NCI-H2196 (cell line): ENCODE results near the gene NEDD4L.
"Not testable (repeated sequence)": the region's sequence is repeated elsewhere in the genome, so short reads cannot be mapped to it uniquely, and the experiment has no call there.

ENCODE experiments used
- DNase-seq: peaks from one replicate; lab custom pipeline; 2025; ENCODE audit not compliant: unreplicated experiment; lab: John Stamatoyannopoulos, UW

The NEDD4L gene

DNA sequence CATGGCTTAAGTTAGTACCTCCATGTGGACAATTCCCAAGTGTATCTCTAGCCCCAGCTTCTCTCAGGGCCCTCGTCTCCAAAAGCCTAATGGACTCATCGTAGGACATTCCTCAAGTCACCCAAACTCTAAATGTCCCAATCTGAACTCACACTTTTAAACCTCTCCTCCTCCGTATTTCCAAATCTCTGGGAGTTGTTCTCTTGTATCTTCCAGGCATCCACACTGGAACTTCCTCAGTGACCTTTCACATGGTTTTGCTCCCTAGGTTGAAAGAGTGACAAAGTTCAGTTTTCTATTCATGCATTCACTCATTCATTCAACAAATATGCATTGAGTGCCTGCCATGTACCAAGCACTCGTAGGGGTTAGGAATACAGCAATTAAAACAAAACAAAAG is 364.6 kb downstream of the NEDD4L start:
- no peak for DNase-seq

DNA sequence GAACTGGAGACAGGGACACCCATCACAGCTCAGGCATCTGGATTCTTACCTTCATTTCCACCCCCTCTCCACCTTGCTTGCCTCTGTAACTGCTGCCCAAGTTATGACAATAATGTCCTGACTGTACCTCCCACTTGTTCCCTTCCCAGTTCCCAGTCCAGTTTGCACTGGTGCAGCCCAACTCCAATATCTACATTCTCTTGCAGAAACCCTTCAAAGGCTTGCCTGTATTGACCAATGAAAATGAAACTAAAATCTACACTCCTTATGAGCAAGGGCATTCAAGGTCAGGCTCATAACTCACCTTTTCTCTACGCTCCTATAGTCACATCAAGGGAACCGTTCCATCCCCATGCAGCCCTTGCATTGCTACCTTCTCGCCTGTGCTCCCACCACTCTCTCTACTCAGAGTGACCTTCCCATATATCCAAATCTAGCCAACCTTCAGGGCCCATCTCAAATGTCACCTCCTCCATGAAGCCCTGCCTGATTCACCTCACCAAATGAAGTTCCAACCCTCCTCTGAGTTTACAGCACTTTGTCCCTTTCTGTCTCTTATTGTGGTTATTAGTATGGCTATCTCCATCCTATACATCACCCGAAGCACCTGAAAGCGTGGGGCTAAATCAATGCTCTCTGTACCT is 365.9 kb downstream of the NEDD4L start:
- no peak for DNase-seq

DNA sequence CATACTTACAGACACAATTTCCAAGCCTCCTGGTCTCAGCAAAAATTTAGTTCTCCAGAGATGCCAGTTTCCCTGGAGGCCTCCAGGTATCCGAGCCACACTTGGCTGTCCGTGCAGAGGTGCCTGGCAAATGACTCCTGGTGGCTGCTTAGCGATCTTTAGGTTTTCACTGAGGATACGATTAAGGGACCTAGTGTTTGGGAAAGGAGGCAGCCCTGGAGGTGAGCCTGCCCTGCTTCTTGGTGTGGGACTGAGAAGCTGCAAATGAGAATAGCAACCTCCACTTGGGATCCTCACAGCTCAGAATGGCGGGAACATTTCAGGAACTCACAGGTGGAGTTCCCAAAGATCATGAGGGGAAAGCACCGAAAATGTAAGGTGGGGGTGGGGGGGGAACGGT is 367.3 kb downstream of the NEDD4L start:
- no peak for DNase-seq

DNA sequence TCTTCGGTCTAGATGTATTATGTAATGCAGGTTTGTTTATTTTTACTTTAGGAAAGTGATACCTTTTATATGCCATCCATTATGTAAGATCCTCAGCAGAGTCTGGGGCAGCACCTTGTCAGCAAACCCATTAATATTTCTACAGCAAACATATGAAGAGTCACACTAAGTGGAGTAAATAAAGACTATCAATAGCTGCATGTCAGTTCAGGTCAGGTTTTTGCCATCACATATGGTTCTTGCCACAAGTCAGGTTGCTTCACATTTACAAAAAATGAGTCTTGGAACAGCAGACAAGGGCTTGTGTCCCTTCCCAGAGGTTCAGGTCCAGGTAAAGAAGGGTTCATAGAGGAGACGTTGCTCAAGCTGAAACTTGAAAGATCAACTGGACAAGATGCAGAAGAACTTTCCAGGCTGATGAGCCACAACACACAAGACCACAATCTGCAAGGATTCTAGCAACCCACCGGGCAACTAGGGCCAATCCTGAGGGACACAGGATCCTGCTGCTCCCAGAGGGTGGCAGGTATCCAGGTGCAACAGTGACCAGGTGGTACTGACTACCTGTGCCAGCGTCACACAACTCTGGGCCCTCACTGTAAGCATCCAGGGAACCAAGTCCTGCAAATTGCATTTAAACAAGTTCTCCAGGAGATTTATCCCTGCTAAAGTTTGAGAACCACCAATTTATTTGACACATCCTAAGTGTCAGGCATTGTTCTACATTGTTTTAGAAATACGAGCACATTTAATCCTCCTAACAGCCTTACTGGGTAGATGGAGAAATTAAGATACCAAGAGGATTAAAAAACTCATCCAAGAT is 369.0 kb downstream of the NEDD4L start:
- no peak for DNase-seq

DNA sequence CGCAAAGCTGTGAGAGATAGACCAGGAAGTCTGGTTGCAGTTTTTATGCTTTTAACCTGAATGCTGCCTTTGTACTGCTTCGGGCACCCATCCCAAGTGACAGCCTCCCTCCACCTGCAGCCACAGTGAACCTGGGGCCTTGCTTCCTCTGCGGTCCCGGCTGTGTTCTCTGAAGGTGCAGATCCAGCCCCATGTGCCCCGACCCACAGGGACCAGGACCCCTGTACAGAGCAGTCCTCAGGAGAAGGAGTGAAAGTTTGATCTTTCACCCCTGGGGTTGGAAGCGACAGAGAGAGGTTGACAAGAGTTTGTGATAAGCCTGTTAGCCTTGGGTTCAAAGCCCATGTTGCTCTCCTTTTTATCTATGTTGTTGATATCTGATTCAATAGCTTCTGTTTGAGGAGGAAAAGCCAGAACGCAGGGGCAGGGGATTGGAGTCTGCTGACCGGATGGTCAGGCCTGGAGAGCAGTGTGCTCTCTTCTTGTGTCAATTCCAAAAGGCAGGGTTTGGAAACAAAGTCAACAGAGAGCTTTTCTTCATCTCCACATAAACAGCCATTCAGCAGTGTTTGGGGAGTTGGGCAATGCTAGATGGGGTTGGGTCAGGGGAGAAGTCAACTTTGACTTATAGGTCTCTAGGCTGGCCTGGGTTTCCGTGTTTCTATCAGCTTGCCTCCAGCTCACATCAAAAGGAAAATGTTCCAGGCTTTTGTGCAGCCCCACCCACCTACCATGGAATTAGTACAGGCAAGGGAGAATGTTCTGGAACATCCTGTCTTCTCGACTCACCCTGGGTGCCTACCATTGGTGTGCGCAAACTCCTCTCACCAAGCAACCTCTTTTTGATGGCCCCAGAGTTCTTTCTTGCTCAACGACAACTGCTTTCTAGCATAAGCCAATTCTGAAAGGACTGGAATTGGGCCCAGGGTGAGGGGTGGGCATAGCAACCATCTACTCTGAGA is 369.9 kb downstream of the NEDD4L start:
- no peak for DNase-seq

DNA sequence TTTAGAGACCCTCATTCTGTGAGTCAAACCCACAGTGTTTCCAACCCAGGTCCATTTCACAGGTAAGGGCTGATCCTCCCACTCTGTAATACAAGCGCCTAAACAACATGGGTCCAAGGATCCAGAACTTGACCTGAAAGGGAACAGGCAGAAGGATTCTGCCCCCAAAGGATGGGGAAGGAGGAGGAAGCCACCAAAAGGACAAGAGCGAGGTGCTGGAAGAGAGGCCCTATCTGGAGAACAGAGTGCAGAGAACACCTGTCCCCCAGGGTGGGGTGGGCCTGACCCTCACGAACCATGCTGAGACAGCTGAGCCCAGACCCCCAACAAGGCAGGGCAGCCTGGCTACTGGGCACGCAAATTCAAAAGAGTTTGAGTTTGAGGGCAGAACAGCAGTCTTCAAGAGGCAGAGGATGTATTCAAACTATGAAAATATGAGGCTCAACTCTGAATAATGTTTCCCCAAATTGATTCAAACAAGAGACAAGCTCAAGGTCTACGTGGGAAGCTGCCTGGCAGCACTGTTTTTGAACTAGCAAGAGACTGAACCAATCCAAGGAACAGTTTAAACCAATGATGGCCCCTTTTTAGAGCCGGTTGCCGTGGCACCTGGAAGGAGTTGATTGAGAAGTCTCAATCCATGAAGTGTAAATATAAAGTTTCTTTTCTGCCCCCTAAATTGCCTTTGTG is 372.1 kb downstream of the NEDD4L start:
- no peak for DNase-seq

DNA sequence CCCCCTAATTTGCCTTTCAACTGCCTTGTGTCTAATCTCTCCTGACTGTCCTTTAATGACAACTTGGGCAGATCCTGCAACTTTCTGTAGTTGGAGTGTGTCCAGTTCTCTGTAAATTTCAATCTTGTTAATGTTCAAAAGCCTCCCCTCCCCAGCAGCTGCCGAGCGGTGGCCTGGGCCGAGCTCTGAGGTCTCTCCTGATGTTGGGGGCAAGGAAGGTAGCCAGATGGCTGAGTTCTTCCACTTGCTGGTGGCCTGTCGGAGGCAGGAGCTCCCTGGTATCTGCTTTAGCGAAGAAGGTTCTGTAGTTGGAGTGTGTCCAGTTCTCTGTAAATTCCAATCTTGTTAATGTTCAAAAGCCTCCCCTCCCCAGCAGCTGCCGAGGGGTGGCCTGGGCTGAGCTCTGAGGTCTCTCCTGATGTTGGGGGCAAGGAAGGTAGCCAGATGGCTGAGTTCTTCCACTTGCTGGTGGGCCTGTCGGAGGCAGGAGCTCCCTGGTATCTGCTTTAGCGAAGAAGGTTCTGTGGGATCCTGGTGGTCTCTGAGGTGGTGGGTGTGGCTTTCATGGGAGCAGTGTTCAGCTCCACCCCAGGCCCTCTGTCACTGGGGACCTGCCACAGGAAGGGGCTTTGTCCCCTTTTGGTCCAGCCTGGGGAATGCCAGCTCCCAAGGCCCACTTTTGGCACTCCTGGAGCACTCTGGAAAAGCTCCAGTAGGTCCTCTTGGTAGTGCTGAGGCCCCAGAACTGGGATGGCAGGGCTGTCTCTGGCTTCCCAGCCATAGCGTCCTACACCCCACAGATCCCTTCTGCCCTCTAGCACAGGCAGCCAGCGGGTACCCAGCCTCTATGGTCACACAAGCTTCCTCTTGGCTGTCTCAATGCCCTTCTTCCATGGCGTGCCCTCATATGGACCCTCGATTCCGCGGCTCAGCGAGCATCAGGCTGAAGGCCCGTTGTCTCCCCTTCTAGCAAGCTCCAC is 373.0 kb downstream of the NEDD4L start:
- DNase-seq = no peak

DNA sequence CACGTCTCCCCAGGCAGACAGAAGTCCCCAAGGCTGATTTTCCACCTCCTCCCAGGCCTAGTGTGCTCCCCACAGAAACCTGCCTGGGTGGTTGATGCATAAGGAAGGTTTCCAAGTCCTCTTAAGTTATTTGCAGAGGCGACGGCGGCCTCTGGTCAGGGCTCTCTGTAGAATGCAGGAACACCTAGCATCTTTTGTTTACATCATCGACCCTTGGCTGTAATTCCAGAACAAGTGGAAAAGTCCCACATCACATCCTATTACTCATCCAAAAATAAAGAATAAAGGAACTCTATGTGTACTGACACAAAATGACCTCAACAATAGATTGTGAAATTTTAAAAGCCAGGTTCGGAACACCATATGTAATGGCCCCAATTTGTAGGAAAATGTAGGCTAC is 373.7 kb downstream of the NEDD4L start:
- DNase-seq = no peak

DNA sequence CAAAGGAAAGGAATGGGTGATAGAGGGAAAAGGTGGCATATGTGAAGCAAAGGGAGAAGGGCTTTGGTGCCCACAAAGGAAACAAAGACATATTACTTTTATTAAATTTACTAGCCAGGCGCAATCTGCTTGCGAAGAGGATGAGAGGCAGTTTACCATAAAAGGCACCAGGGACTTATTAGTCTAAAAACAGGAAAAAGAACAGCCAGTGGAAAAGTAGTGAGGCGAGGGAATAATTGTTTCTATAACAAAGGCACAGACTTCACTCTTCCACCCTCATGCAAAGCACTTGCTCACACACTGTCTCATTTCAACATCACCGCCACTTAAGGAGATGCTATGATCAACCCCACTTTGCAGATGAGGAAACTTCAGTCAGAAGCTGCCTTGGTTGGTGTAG is 374.3 kb downstream of the NEDD4L start:
- no peak for DNase-seq

DNA sequence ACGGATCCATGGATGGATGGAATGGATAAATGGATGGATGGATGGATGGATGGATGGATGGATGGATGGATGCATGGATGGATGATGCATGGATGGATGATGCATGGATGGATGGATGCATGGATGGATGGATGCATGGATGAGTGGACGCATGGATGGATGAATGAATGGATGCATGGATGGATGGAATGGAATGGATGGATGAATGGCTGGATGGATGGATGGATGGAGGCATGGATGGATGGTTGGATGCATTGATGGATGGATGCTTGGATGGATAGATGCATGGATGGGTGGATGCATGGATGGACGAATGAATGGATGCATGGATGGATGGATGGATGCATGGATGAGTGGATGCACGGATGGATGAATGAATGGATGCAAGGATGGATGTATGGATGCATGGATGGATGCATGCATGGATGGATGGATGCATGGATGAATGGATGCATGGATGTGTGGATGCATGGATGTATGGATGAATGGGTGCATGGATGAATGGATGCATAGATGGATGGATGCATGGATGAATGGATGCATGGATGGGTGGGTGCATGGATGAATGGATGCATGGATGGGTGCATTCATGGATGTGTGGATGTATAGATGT is 375.7 kb downstream of the NEDD4L start:
- DNase-seq = no peak

DNA sequence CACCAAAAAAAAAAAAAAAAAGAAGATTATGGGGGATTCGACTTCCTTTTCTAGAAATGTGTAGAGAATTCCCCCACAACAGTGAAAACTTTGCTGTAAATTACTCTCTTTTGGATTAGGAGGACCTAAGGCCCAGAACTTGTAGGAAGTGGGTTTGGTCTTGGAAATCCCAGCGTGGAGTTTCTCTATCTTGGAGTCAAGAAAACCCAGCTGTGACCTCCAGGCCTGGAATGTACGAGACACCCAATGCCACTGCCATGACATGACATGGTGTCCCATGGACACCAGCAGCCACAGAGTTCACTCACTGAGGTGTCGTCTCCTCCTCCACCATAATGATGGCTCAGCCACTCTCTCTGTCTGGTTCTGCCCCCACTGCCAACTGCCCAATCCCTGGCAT is 382.6 kb downstream of the NEDD4L start:
- no peak for DNase-seq

DNA sequence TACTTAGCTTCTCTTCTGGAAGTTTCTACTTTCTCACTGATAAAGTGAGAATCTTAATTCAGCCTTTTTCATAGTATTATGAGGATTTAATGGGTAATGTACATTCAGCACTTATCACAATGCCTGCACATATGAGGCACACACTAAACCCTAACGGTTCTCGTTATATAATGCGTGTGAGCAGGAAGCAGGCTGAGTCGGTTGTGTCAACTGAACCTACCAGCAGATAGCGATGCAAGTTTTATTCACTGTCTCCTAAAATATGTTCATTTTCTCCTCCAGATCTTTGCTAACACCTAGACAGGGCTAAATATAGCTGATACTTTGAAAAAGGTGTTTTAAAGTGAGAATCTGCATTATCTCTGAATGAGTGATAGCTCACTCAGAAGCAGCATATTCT is 383.3 kb downstream of the NEDD4L start:
- no peak for DNase-seq

DNA sequence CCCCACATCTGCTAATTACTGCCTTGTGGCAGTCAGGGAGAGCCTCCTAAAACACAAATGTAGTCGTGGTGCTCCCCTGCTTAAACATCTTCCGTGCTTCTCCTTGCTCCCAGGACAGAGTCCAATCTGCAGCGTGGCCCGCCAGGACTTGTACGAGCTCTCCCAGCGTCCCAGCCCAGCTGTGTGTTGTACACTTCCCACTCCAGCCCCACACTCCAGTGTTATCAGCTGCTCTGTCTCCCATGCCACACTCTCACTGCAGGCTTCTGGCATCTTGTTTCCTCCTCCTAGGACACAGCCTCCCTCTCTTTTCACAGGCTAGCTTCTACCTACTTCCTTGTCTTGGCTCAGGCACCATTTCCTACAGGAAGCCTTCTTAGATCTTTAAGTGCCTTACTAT is 385.4 kb downstream of the NEDD4L start:
- DNase-seq = no peak

DNA sequence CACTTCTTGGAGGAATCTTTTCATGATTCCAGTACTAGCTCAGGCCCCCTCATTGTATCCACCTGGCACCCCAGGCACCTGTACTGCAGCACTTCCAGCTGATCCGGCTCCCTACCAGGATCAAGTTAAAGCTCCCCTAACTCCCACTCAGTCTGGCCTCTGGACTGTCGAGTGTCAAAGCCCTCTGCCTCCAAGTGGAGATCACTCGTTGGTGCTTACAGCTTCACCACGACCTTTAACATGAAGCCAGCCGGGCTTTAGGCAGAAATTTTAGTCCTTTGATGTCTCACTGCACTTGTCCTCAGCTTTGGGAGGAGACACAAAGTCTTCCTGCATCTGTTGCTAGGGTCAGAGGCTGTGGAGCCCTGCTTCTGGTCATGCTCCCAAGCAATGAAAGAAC is 387.2 kb downstream of the NEDD4L start:
- no peak for DNase-seq

DNA sequence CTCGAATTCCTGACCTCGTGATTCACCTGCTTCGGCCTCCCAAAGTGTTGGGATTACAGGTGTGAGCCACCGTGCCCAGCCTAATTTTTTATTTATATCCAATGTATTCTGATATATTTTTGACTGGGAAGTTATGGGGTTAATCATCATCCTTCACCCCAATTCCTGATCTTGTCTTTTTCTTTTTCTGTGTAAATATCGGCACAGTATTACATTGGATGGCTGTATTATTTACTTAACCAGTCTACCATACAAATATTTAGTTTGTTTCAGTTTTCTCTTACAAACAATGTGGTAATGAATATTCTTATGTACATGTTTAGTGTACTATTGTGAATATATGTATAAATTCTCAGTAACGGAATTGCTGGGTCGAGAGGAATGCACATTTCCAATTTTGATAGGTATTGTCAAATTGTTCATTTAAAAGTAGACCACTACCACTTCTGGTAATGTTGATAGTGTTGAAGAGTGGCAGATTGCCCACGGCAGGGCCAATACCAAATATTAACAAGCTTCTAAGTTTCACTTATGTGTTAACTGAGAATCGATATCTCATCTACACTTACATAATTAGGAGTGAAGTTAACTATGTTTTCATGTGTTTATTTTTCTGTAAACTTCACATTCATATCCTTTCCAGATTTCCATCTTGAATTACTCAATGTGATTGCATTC is 388.2 kb downstream of the NEDD4L start:
- no peak for DNase-seq

DNA sequence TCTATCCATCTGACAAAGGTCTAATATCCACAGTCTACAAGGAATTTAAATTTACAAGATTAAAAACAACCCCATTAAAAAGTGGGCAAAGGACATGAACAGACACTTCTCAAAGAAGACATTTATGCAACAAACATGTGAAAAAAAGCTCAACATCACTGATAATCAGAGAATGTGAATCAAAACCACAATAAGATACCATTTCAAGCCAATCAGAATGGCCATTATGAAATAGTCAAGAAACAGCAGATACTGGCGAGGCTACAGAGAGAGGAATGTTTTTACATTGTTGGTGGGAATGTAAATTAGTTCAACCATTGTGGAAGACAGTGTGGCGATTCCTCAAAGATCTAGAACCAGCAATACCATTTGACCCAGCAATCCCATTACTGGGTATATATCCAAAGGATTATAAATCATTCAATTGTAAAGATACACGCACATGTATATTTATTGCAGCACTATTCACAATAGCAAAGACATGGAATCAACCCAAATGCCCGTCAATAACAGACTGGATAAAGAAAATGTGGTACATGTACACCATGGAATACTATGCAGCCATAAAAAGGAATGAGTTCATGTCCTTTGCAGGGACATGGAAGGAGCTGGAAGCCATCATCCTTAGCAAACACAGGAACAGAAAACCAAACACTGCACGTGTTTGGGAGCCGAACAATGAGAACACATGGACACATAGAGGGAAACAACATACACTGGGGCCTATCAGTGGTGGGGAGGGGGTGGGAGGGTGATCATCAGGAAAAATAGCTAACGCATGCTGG is 391.4 kb downstream of the NEDD4L start:
- DNase-seq = not testable (repeated sequence)

DNA sequence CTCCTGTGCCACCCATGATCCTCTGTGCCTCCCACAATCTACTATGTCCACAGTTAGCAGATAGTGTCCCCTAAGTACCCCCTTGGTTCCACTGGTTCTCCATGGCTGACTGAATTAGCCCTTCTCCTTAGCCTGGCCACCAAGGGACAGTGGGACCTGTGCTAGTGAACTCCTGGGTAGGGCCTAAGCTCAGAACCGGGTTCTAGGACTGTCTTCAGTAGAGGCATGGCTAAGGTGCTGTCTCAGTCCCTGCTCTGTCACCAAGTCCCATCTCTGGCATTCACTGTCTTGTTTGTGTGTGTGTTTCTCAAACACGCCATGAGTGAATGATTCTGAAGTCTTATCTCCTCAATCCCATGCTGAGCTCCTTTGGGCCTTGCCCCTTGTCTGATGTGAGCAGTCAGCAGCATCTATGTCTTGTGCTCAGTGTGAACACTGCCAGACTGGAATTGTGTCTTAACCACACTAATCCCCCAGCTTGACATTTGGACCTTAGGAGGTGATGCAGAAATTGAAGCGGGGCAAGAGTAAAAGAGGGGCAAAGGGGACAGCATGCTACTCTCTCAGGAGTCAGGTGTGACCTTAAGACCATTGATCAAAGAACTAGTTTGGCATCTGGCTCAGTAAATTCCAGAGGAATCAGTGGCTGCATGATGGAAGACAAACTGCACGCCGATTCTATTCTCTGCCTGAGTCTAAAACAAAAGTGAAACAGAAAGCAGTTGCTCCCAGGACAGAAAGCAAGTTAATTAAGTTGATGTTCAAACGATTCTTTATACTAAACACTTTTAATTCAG is 394.3 kb downstream of the NEDD4L start:
- DNase-seq = no peak
